Osteocyte (in vitro differentiated cells): ENCODE results near the gene TECPR1. TPM values are rescaled to one million over a fixed set of nuclear protein-coding genes. Genes with fewer than 3 reads are reported as not detected.

Experiments
- DNase-seq: peaks from one replicate; pipeline ENCODE4 v3.0.0; 2021; ENCODE audit warnings: mixed read lengths; ENCODE audit not compliant: unreplicated experiment; ENCODE audit errors: extremely low spot score
- H3K27ac Mint-ChIP-seq: one replicate; pipeline ENCODE4 v1.8.0; 2021; ENCODE audit warnings: mild to moderate bottlenecking, mixed read lengths; ENCODE audit not compliant: unreplicated experiment
- H3K27me3 Mint-ChIP-seq: one replicate; pipeline ENCODE4 v1.8.0; 2021; ENCODE audit warnings: mixed read lengths; ENCODE audit not compliant: unreplicated experiment
- H3K36me3 Mint-ChIP-seq: one replicate; pipeline ENCODE4 v1.8.0; 2021; ENCODE audit warnings: mixed read lengths; ENCODE audit not compliant: unreplicated experiment
- H3K4me1 Mint-ChIP-seq: one replicate; pipeline ENCODE4 v1.8.0; 2021; ENCODE audit warnings: mixed read lengths; ENCODE audit not compliant: unreplicated experiment
- H3K4me3 Mint-ChIP-seq: one replicate; pipeline ENCODE4 v1.8.0; 2021; ENCODE audit warnings: mild to moderate bottlenecking, moderate library complexity, mixed read lengths; ENCODE audit not compliant: unreplicated experiment
- H3K9me3 Mint-ChIP-seq: one replicate; pipeline ENCODE4 v1.8.0; 2021; ENCODE audit warnings: mixed read lengths; ENCODE audit not compliant: unreplicated experiment
- total RNA-seq: library from RNA; stranded (reverse); gene quantifications from 2 replicates; pipeline ENCODE4 v1.2.1, GENCODE V29; 2021
- TF ChIP-seq, protein P1 (sequence below): fragments of 200-600 bp; sonication (generic); IDR thresholded peaks from 2 replicates; pipeline ENCODE4 v1.5.0; 2021; ENCODE audit warnings: antibody characterized with exemption, mild to moderate bottlenecking, moderate library complexity

TECPR1 gene
- total RNA-seq, 1 donor from 2014 or later: 33.6 TPM

DNA sequence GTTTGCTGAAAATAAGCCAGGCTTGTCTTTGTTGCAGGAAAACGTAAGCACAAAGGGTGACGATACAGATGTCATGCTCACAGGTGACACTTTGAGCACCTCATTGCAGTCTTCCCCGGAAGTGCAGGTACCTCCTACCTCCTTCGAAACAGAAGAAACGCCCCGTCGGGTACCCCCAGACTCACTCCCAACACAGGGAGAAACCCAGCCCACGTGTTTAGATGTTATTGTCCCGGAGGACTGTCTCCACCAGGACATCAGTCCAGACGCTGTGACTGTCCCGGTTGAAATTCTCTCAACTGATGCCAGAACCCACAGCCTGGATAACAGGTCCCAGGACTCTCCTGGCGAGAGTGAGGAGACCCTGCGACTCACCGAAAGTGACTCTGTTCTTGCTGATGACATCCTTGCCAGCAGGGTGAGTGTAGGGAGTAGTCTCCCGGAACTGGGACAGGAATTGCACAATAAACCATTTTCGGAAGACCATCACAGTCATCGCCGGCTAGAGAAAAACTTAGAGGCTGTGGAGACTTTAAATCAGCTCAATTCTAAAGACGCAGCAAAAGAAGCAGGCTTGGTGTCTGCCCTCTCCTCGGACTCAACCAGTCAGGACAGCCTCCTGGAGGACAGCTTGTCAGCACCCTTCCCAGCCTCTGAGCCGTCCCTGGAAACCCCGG lies 59.1 kb downstream of the TECPR1 start:
- H3K27me3 Mint-ChIP-seq: no peaks in the 10 kb centered on the region
- peaks cover 39% of the 10 kb centered on the region for H3K36me3 Mint-ChIP-seq
- peaks cover 9% of the 10 kb centered on the region for H3K9me3 Mint-ChIP-seq
- peaks cover 7% of the 10 kb centered on the region for H3K4me1 Mint-ChIP-seq
- DNase-seq: no peak
- no peak overlapping the region for H3K4me3 Mint-ChIP-seq
- TF ChIP-seq, protein P1, sequence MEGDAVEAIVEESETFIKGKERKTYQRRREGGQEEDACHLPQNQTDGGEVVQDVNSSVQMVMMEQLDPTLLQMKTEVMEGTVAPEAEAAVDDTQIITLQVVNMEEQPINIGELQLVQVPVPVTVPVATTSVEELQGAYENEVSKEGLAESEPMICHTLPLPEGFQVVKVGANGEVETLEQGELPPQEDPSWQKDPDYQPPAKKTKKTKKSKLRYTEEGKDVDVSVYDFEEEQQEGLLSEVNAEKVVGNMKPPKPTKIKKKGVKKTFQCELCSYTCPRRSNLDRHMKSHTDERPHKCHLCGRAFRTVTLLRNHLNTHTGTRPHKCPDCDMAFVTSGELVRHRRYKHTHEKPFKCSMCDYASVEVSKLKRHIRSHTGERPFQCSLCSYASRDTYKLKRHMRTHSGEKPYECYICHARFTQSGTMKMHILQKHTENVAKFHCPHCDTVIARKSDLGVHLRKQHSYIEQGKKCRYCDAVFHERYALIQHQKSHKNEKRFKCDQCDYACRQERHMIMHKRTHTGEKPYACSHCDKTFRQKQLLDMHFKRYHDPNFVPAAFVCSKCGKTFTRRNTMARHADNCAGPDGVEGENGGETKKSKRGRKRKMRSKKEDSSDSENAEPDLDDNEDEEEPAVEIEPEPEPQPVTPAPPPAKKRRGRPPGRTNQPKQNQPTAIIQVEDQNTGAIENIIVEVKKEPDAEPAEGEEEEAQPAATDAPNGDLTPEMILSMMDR: no peak
- H3K27ac Mint-ChIP-seq: no peak overlapping the region

DNA sequence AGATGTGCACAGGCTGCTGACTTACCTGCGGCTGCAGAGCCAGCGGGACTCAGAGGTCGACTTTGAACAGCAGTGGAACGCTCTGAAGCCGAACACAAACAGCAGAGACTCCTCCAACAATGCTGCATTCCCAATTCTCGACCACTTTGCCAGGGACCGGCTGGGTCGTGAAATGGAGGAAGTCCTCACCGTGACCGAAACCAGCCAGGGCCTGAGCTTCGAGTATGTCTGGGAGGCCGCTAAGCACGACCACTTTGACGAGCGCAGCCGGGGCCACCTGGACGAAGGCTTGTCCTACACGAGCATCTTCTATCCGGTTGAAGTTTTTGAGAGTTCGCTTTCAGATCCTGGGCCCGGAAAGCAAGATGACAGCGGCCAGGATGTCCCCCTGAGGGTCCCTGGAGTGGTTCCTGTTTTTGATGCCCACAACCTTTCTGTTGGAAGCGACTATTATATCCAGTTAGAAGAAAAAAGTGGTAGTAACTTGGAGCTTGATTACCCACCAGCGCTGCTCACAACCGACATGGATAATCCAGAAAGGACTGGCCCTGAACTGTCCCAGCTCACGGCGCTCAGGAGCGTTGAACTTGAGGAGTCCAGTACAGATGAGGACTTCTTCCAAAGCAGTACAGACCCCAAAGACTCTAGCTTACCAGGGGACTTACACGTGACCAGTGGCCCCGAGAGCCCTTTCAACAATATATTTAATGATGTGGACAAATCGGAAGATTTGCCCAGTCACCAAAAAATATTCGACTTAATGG lies 60.2 kb downstream of the TECPR1 start:
- Mint-ChIP-seq H3K36me3 (peaks cover 38% of the 10 kb centered on the region), H3K4me1 (peaks cover 11% of the 10 kb centered on the region), H3K4me3 (no peak overlapping the region), H3K27ac (no peak overlapping the region), H3K9me3 (peaks cover 9% of the 10 kb centered on the region), H3K27me3 (no peaks in the 10 kb centered on the region)
- TF ChIP-seq, protein P1: no peak
- DNase-seq: no peak

DNA sequence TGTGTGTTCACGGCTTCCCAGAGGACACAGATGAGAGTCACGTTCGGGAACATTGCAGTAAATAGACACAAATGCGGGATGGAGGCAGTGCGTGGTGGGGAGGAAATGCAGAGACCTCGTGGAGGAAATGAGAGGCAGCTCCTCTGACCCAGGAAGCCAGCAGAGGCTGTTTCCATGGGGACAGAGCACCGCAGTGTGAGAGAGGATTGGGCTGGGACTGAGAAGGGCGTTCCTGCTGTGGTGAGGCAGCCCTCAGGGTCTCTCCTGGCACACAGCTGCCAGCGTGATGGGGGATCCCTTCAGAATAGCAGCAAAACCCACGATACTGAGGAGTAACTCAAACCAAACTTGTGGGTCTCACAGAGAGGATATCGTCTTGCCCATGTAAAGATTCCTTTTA lies 62.5 kb downstream of the TECPR1 start:
- Mint-ChIP-seq H3K4me3 (no peak overlapping the region), H3K36me3 (peaks cover 36% of the 10 kb centered on the region)

DNA sequence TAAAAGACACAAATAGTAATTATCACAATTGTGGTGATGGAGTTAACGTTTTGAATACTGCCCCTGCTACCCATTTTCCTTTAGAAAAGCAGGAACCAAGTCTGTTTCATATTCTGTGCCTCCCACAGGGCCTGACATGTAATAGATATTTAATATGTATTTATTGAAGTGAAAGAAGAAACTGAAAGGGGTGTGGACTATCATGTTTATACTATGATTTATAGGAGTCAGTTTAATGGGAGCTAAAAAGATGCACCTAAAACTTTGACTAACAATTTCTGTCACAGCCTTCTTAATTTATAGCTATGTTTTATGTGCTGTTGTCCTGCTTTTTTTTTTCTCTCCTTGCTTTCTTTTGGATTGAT lies 64.9 kb downstream of the TECPR1 start:
- H3K36me3 Mint-ChIP-seq: peaks cover 26% of the 10 kb centered on the region
- H3K4me3 Mint-ChIP-seq: no peak overlapping the region
- no peaks in the 10 kb centered on the region for H3K27me3 Mint-ChIP-seq
- peaks cover 13% of the 10 kb centered on the region for H3K4me1 Mint-ChIP-seq
- TF ChIP-seq, protein P1: no peak
- peaks cover 9% of the 10 kb centered on the region for H3K9me3 Mint-ChIP-seq
- H3K27ac Mint-ChIP-seq: peak overlapping the region; percentile 9
- no peak for DNase-seq

More for the DNA sequence above, 62.5 kb downstream of the TECPR1 start:
- no peak for DNase-seq
- Mint-ChIP-seq H3K4me1 (peaks cover 13% of the 10 kb centered on the region), H3K9me3 (peaks cover 9% of the 10 kb centered on the region), H3K27ac (no peak overlapping the region), H3K27me3 (no peaks in the 10 kb centered on the region)
- TF ChIP-seq, protein P1: no peak

DNA sequence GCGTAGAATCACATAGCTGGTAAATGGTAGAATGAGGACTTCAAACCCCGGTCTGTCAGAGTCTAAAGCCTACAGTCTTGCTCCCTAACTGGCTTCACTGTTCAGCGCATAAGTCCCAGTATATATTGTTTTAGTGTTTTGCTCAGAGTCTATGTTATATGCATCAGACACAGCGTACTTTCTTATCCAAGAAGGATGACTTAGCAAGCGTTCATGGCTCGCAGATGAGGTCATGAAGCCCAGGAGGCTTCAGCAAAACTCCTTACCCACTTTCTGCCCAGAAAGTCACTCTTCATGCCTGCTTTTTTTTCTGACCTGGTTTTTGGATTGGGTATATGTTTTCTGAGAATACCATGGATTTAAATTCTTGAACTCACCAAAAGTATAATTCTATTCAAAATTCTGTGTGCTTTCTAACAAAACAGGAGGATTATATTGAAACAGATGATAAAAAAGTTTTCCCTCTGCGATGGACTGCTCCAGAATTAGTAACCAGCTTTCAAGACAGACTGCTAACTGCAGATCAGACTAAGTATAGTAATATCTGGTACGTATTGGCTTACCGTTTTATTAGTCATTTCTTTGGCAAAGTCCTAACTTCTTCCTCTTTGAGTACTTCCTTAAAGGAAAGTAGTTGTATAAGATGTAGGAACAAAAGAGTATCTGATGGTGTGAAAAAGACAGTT lies 65.4 kb downstream of the TECPR1 start:
- H3K27ac Mint-ChIP-seq: peak overlapping the region; percentile 9
- TF ChIP-seq, protein P1: no peak
- no peak overlapping the region for H3K4me3 Mint-ChIP-seq
- peaks cover 9% of the 10 kb centered on the region for H3K9me3 Mint-ChIP-seq
- peaks cover 27% of the 10 kb centered on the region for H3K36me3 Mint-ChIP-seq
- H3K27me3 Mint-ChIP-seq: no peaks in the 10 kb centered on the region
- DNase-seq: no peak
- H3K4me1 Mint-ChIP-seq: peaks cover 13% of the 10 kb centered on the region
